ENCODE measurements around the gene TMEM74B.

DNA sequence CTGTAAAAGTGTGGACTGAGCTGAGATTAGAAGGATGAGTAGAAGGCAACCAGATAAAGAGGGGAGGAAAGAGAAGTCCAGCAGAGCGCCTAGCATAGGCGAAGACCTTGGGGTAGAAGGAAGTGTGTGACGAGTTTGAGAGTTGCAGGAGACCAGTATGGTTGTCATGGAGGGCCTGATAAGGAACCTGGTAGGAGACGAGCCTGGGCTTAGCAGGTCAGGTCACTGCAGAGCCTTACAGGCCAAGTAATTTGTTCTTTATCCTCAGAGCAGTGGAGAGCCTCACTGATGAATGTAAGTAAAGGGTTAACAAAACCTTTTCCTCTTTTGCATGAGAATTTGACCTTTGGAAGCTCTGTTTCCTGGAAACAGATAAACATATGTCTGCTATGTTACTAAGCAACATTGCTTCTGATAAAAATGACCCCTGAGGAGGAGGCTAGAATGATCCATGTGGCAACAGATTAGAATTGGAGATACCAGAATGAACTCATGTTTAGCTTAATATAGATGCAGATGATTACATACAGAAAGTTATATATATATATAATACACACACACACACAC lies 2.9 kb upstream of the TMEM74B start:
- no peak for TF ChIP-seq TAF1 (IDR thresholded peaks at IDR 0.05; ENCODE audit: borderline replicate concordance, low read depth, low read length)
- TF ChIP-seq POLR2A (IDR thresholded peaks at IDR 0.05; ENCODE audit: low read depth, low read length): no peak

All from GM12892 (cell line).